NB4 (cell line): ENCODE data around the gene SEMA5A.
A peak's percentile ranks its signal among the peaks of the same experiment; 100 is the strongest.

ENCODE experiments used
- DNase-seq: peaks from one replicate; pipeline ENCODE4 v3.0.0; 2010; ENCODE audit warnings: low read depth
- H3K4me3 ChIP-seq: one replicate; pipeline ENCODE4 v1.5.1; 2011; ENCODE audit warnings: mild to moderate bottlenecking, low read depth, low read length, moderate library complexity
- CTCF ChIP-seq: IDR thresholded peaks from one replicate; pipeline ENCODE4 v1.5.1; 2012; ENCODE audit warnings: low read depth, low read length
- MAX ChIP-seq: IDR thresholded peaks from 2 replicates; pipeline ENCODE4 v1.6.1; 2011; ENCODE audit warnings: low read depth, low read length
- MYC ChIP-seq: IDR thresholded peaks from 2 replicates; pipeline ENCODE4 v1.6.1; 2011; ENCODE audit warnings: low read depth, low read length
- POLR2A ChIP-seq: IDR thresholded peaks from 2 replicates; pipeline ENCODE4 v1.6.1; 2011; ENCODE audit warnings: mild to moderate bottlenecking; ENCODE audit not compliant: insufficient read length; ENCODE audit errors: extremely low read depth

The SEMA5A gene

GRCh38 chr5:9479361-9479760 is 66.5 kb downstream of the SEMA5A start:
- TF ChIP-seq POLR2A (no peak), MYC (no peak), CTCF (no peak), MAX (no peak)
- no peak overlapping the region for H3K4me3 ChIP-seq
- no peak for DNase-seq

GRCh38 chr5:9477537-9477936 is 68.3 kb downstream of the SEMA5A start:
- DNase-seq: no peak
- TF ChIP-seq CTCF: no peak
- no peak for TF ChIP-seq POLR2A
- TF ChIP-seq MAX: no peak
- no peak for TF ChIP-seq MYC
- no peak overlapping the region for H3K4me3 ChIP-seq

- DNase-seq: no peak
- TF ChIP-seq MAX: no peak
- no peak for TF ChIP-seq POLR2A
- TF ChIP-seq MYC: no peak
- TF ChIP-seq CTCF: no peak
Observed at GRCh38 chr5:9474219-9475002, 71.5 kb downstream of the SEMA5A start.

GRCh38 chr5:9473624-9474023 is 72.3 kb downstream of the SEMA5A start:
- no peak overlapping the region for H3K4me3 ChIP-seq
- no peak for TF ChIP-seq POLR2A
- peak; percentile 44 for TF ChIP-seq MAX
- DNase-seq: no peak

More at GRCh38 chr5:9474219-9475002, 71.5 kb downstream of the SEMA5A start:
- no peak overlapping the region for H3K4me3 ChIP-seq

GRCh38 chr5:9470410-9470809 is 75.5 kb downstream of the SEMA5A start:
- TF ChIP-seq POLR2A: no peak
- TF ChIP-seq MAX: no peak
- no peak for TF ChIP-seq CTCF
- no peak for TF ChIP-seq MYC
- H3K4me3 ChIP-seq: no peak overlapping the region
- DNase-seq: no peak

GRCh38 chr5:9468060-9468388 is 77.9 kb downstream of the SEMA5A start:
- TF ChIP-seq POLR2A (no peak), MYC (no peak), CTCF (no peak), MAX (no peak)
- DNase-seq: no peak
- H3K4me3 ChIP-seq: no peak overlapping the region
